Measurements from ENCODE around the gene ASIC4.
A peak's percentile ranks its signal among the peaks of the same experiment; 100 is the strongest.

ASIC4 gene

GRCh38 chr2:219509780-219510511 lies 4.3 kb upstream of the ASIC4 start:
- intact Hi-C loops (cut with DNase I), result no loop called here
- peak; percentile 27 to 86 (median 74) for DNase-seq

- DNase-seq, result no peak
- intact Hi-C loops (cut with DNase I), result no loop called here
These were observed 3.7 kb upstream of the ASIC4 start for GRCh38 chr2:219510512-219511135.

- intact Hi-C loops (cut with DNase I), result no loop called here
These were observed 2.5 kb upstream of the ASIC4 start for GRCh38 chr2:219511547-219512325.

GRCh38 chr2:219512524-219513216 lies 1.6 kb upstream of the ASIC4 start:
- intact Hi-C loops (cut with DNase I), result no loop called here
- no peak for DNase-seq

More at GRCh38 chr2:219511547-219512325, 2.5 kb upstream of the ASIC4 start:
- DNase-seq, result no peak

GRCh38 chr2:219513787-219514186 lies 495 bp upstream of the ASIC4 start:
- intact Hi-C loops (cut with DNase I), result no loop called here
- no peak for DNase-seq

- intact Hi-C loops (cut with DNase I), result no loop called here
- DNase-seq, result no peak
These were observed 554 bp downstream of the ASIC4 start for GRCh38 chr2:219514836-219515235.

GRCh38 chr2:219515874-219516629 lies 1.8 kb downstream of the ASIC4 start:
- intact Hi-C loops (cut with DNase I), result no loop called here
- peak in 36 of 42 donors; percentile 36 to 93 (median 65) for DNase-seq

- intact Hi-C loops (cut with DNase I), result no loop called here
- DNase-seq, result no peak
These were observed 2.6 kb downstream of the ASIC4 start for GRCh38 chr2:219516888-219517287.

GRCh38 chr2:219517954-219518778 lies 3.9 kb downstream of the ASIC4 start:
- intact Hi-C loops (cut with DNase I), result no loop called here
- DNase-seq, result no peak

GRCh38 chr2:219519526-219519916 lies 5.2 kb downstream of the ASIC4 start:
- intact Hi-C loops (cut with DNase I), result no loop called here
- no peak for DNase-seq

- no peak for DNase-seq
- intact Hi-C loops (cut with DNase I), result no loop called here
These were observed 5.8 kb downstream of the ASIC4 start for GRCh38 chr2:219520079-219520478.

- DNase-seq, result peak in 9 of 42 donors; percentile 32 to 64 (median 47)
- intact Hi-C loops (cut with DNase I), result no loop called here
These were observed 7.0 kb downstream of the ASIC4 start for GRCh38 chr2:219521066-219521880.

GRCh38 chr2:219522111-219523030 lies 8.1 kb downstream of the ASIC4 start:
- DNase-seq, result peak in 17 of 42 donors; percentile 40 to 70 (median 53)
- intact Hi-C loops (cut with DNase I), result no loop called here

GRCh38 chr2:219523031-219523671 lies 8.9 kb downstream of the ASIC4 start:
- DNase-seq, result peak in 16 of 42 donors; percentile 33 to 74 (median 54)
- intact Hi-C loops (cut with DNase I), result no loop called here

- no peak for DNase-seq
- intact Hi-C loops (cut with DNase I), result loop anchor here (5.0 kb wide), 1 partner anchor 118 kb away; no protein-coding TSS in a partner anchor
These were observed 10.5 kb downstream of the ASIC4 start for GRCh38 chr2:219524817-219525216.

All from head of caudate nucleus (tissue), 42 donors.